SJSA1 (cell line): ENCODE measurements around the gene PRKD1. TPM values are rescaled to one million over a fixed set of nuclear protein-coding genes. Genes with fewer than 3 reads are reported as not detected.

Experiments used
- DNase-seq, 2 experiments: peaks; one replicate each; pipeline ENCODE4 v3.0.0-alpha.2; 2015 to 2020; ENCODE audit warnings: low spot score in 2 of 2, low read depth in 1 of 2
- H3K27ac ChIP-seq: fragments of 250-450 bp; sonication (Bioruptor Pico); 2 replicates; pipeline ENCODE4 v1.5.1; 2020; ENCODE audit warnings: mild to moderate bottlenecking, moderate library complexity
- H3K27me3 ChIP-seq: fragments of 250-450 bp; sonication (Bioruptor Pico); replicated peaks from 2 replicates; pipeline ENCODE4 v1.5.1; 2020; ENCODE audit warnings: mild to moderate bottlenecking, moderate library complexity
- H3K36me3 ChIP-seq: fragments of 250-450 bp; sonication (Bioruptor Pico); 2 replicates; pipeline ENCODE4 v1.5.1; 2020; ENCODE audit warnings: mild to moderate bottlenecking
- H3K4me1 ChIP-seq: fragments of 250-450 bp; sonication (Bioruptor Pico); replicated peaks from 2 replicates; pipeline ENCODE4 v1.6.1; 2021; ENCODE audit warnings: mild to moderate bottlenecking
- H3K4me3 ChIP-seq: fragments of 250-450 bp; sonication (Bioruptor Pico); 2 replicates; pipeline ENCODE4 v1.5.1; 2020; ENCODE audit warnings: mild to moderate bottlenecking
- H3K9me3 ChIP-seq: fragments of 250-450 bp; sonication (Bioruptor Pico); replicated peaks from 2 replicates; pipeline ENCODE4 v1.5.1; 2020; ENCODE audit warnings: mild to moderate bottlenecking
- total RNA-seq: library from RNA; depleted of rRNA; stranded (reverse); fragments of >200 nt; shearing (Covaris generic); gene quantifications from 2 replicates; pipeline ENCODE4 v1.2.3, GENCODE V29; 2014

PRKD1 gene
- total RNA-seq, 1 experiment from 2014 or later, result 6.4 TPM

DNA sequence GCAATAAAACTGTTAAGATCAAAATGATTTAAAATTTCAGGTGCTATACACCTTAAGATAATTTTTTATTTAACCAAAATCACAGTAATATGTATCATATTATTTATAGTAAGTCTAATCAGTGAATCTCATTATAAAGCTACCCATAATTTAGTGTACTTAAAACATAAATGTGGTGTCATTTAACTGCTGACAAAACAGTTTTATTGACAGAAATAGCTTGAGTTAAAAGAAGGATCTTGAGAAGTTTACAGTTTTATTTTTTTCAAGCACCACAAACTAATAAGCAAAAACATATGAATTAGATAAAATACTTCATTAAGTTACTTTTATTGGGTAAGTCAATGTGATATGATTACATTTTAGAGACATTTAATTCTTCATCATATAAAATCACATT is 400.4 kb downstream of the PRKD1 start:
- Histone ChIP-seq H3K27me3 (no peaks in the 10 kb centered on the region), H3K27ac (no peak overlapping the region), H3K4me3 (no peak overlapping the region), H3K36me3 (no peaks in the 10 kb centered on the region), H3K4me1 (no peaks in the 10 kb centered on the region), H3K9me3 (no peaks in the 10 kb centered on the region)
- no peak for DNase-seq
